Keratinocyte (primary cell): ENCODE results near the gene SOCS6. TPM values are rescaled to one million over a fixed set of nuclear protein-coding genes. Genes with fewer than 3 reads are reported as not detected.

Experiments used
- DNase-seq: peaks from one replicate; pipeline ENCODE4 v3.0.0-alpha.2; 2011; ENCODE audit warnings: low read depth, missing footprints, low spot score
- FAIRE-seq: peaks from 2 replicates; lab custom pipeline; 2011; peaks lifted over from hg19 to GRCh38; lab: Jason Lieb, UNC
- H2AFZ ChIP-seq: 2 replicates; pipeline ENCODE4 v1.6.0; 2012; ENCODE audit warnings: low read length, control low read depth, inconsistent platforms; ENCODE audit not compliant: control insufficient read depth
- H3K27ac ChIP-seq: 2 replicates; pipeline ENCODE4 v1.5.1; 2011; ENCODE audit warnings: low read length; ENCODE audit not compliant: control insufficient read depth, insufficient read depth
- H3K27me3 ChIP-seq: 3 replicates; pipeline ENCODE4 v1.6.0; 2011; ENCODE audit warnings: low read length; ENCODE audit not compliant: control insufficient read depth, insufficient read depth; ENCODE audit errors: extremely low read depth
- H3K36me3 ChIP-seq, 2 experiments: 2 replicates in 1 of 2; 3 replicates in 1 of 2; pipeline ENCODE4 v1.5.1; 2011; ENCODE audit warnings: low read length in 2 of 2, mild to moderate bottlenecking in 1 of 2; ENCODE audit not compliant: control insufficient read depth in 2 of 2, insufficient read depth in 2 of 2; ENCODE audit errors: extremely low read depth in 1 of 2
- H3K4me1 ChIP-seq: 3 replicates; pipeline ENCODE4 v1.5.1; 2011; ENCODE audit warnings: low read length; ENCODE audit not compliant: control insufficient read depth, insufficient read depth; ENCODE audit errors: extremely low read depth
- H3K4me2 ChIP-seq: 3 replicates; pipeline ENCODE4 v1.6.0; 2011; ENCODE audit warnings: low read depth, low read length; ENCODE audit not compliant: control insufficient read depth, insufficient read depth; ENCODE audit errors: extremely low read depth
- H3K4me3 ChIP-seq, 3 experiments: fragments of 200-600 bp in 1 of 3; sonication (generic) in 1 of 3; 2 replicates in 2 of 3; 3 replicates in 1 of 3; pipeline ENCODE4 v1.5.1; 2011 to 2016; ENCODE audit warnings: low read length in 3 of 3, mild to moderate bottlenecking in 3 of 3, control low read depth in 2 of 3, inconsistent platforms in 1 of 3, low read depth in 1 of 3, mixed read lengths in 1 of 3, mixed run types in 1 of 3, moderate library complexity in 1 of 3; ENCODE audit not compliant: control insufficient read depth in 2 of 3, insufficient read depth in 2 of 3; ENCODE audit errors: extremely low read depth in 1 of 3
- H3K79me2 ChIP-seq: 2 replicates; pipeline ENCODE4 v1.6.0; 2012; ENCODE audit warnings: low read length; ENCODE audit not compliant: control insufficient read depth, insufficient read depth
- H3K9ac ChIP-seq: 3 replicates; pipeline ENCODE4 v1.6.0; 2011; ENCODE audit warnings: low read length; ENCODE audit not compliant: control insufficient read depth, insufficient read depth; ENCODE audit errors: extremely low read depth
- H3K9me1 ChIP-seq: 3 replicates; pipeline ENCODE4 v1.6.0; 2011; ENCODE audit warnings: low read length; ENCODE audit not compliant: control insufficient read depth, insufficient read depth; ENCODE audit errors: extremely low read depth
- H3K9me3 ChIP-seq: 2 replicates; pipeline ENCODE4 v1.5.1; 2012; ENCODE audit warnings: low read depth, low read length; ENCODE audit not compliant: control insufficient read depth
- H4K20me1 ChIP-seq: 3 replicates; pipeline ENCODE4 v1.6.0; 2011; ENCODE audit warnings: low read length; ENCODE audit not compliant: control insufficient read depth, insufficient read depth; ENCODE audit errors: extremely low read depth
- CTCF ChIP-seq, 3 experiments: IDR thresholded peaks in 1 of 3; conservative IDR thresholded peaks in 1 of 3; optimal IDR thresholded peaks in 1 of 3; 2 replicates in 2 of 3; 3 replicates in 1 of 3; pipeline versions ENCODE3 to v1.5.1; 2011; ENCODE audit warnings: low read length in 3 of 3, mild to moderate bottlenecking in 3 of 3, moderate library complexity in 2 of 3, control low read depth in 1 of 3, inconsistent platforms in 1 of 3; ENCODE audit not compliant: insufficient read depth in 2 of 3; ENCODE audit errors: extremely low read depth in 1 of 3
- EZH2 ChIP-seq: IDR thresholded peaks from one replicate; pipeline ENCODE4 v1.6.1; 2012; ENCODE audit warnings: inconsistent platforms, mild to moderate bottlenecking, low read length, moderate library complexity
- dilution Hi-C: fragments of 300-500 bp; cut with MboI; formaldehyde crosslinking; loops from one replicate; pipeline ENCODE4 v1.7.0; 2020; ENCODE audit warnings: low sequenced_read_pairs; ENCODE audit not compliant: extremely low pct_ligation_motif_present
- polyA plus RNA-seq, 5 experiments: library from polyadenylated mRNA; depleted of rRNA in 3 of 5; stranded (reverse) in 3 of 5; stranded (forward) in 1 of 5; unstranded in 1 of 5; fragments of >200 nt; gene quantifications; 1 replicate in 1 of 5; 2 replicates in 3 of 5; 3 replicates in 1 of 5; pipeline versions ENCODE4 v1.2.1 to v1.2.3, GENCODE V29; 2011 to 2012; ENCODE audit warnings: missing spikeins in 2 of 5, low read depth in 1 of 5, low replicate concordance in 1 of 5

SOCS6 gene
- polyA plus RNA-seq, 1 donor (not counting 4 experiments of a cell fraction or from before 2014, with no cell fraction given): 22.2 TPM

DNA sequence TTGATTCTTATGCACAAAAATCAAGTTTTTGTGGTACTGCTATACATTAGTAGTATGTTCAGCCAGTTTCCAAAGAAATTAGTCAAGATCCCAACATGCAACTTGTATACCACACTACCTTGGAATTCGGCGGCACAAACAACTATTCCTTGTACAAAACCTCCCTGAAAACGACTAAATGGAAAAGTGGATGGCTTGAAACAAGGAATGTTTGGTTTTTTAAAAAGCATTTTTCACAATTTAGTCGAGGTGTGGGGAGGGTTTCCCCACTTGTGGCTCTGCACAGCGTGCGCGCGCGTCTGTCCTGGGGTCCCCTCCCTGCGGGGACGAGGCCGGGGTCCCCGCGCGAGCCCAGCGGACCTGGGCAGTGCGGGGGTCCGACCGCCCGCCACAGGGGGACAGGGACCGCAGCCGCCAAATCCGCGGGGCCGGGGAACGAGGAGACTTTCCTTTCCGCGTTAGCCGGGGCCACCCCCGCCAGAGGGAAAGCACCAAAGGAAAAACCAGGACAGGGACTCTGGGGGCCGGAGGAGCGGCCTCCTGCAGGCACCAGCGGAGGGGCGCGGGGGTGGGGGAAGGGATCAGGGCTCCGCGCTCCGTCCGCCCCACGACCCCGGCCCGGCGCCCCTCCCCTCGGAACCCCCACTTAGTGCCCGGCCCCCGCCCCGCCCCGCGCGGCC lies 534 bp upstream of the SOCS6 start:
- H3K9me3 ChIP-seq: no peaks in the 10 kb centered on the region
- H3K9ac ChIP-seq: peak overlapping the region; percentile 96
- H3K4me2 ChIP-seq: peak overlapping the region; percentile 79
- H3K36me3 ChIP-seq: peaks cover 2 to 6% of the 10 kb centered on the region in 2 experiments
- peak overlapping the region; percentile 71 to 78 (median 73) for H3K4me3 ChIP-seq
- H3K27ac ChIP-seq: peak overlapping the region; percentile 57
- DNase-seq (no peak), FAIRE-seq (no peak)
- H4K20me1 ChIP-seq: peaks cover 4% of the 10 kb centered on the region
- H3K9me1 ChIP-seq: peaks cover 2% of the 10 kb centered on the region
- H3K27me3 ChIP-seq: no peaks in the 10 kb centered on the region
- H3K4me1 ChIP-seq: peaks cover 40% of the 10 kb centered on the region
- H3K79me2 ChIP-seq: peaks cover 38% of the 10 kb centered on the region
- dilution Hi-C loops: no loop called here
- H2AFZ ChIP-seq: peak overlapping the region; percentile 86
- no peak for TF ChIP-seq EZH2
- TF ChIP-seq CTCF (optimal IDR thresholded peaks at IDR 0.05 in 1 of 3, IDR thresholded peaks at IDR 0.05 in 1 of 3, conservative IDR thresholded peaks at IDR 0.05 in 1 of 3; ENCODE audit: extremely low read depth in 1 of 3, insufficient read depth in 2 of 3, low read length in 3 of 3): no peak

- Histone ChIP-seq H3K4me1 (peaks cover 42% of the 10 kb centered on the region), H3K9me3 (no peaks in the 10 kb centered on the region), H3K79me2 (peaks cover 51% of the 10 kb centered on the region), H3K9me1 (peaks cover 2% of the 10 kb centered on the region), H3K9ac (peak overlapping the region; percentile 96), H4K20me1 (peaks cover 4% of the 10 kb centered on the region), H3K36me3 (peaks cover 3 to 6% of the 10 kb centered on the region in 2 experiments), H3K4me2 (peak overlapping the region; percentile 90), H3K4me3 (peak overlapping the region; percentile 66 to 88 (median 73)), H3K27me3 (no peaks in the 10 kb centered on the region), H3K27ac (peak overlapping the region; percentile 83), H2AFZ (peak overlapping the region; percentile 63)
- no peak for DNase-seq
- dilution Hi-C loops: no loop called here
- no peak for FAIRE-seq
- no peak for TF ChIP-seq EZH2
- no peak for TF ChIP-seq CTCF (optimal IDR thresholded peaks at IDR 0.05 in 1 of 3, IDR thresholded peaks at IDR 0.05 in 1 of 3, conservative IDR thresholded peaks at IDR 0.05 in 1 of 3; ENCODE audit: extremely low read depth in 1 of 3, insufficient read depth in 2 of 3, low read length in 3 of 3)
Observed at GRCh38 chr18:70289351-70290312, 787 bp downstream of the SOCS6 start.
